LNCaP clone FGC (cell line): ENCODE measurements around the gene CDYL2.

Experiments
- DNase-seq: peaks from one replicate; pipeline ENCODE4 v3.0.0-alpha.2; 2011; ENCODE audit warnings: low read depth
- H3K4me3 ChIP-seq: 2 replicates; pipeline ENCODE4 v1.5.1; 2011; ENCODE audit warnings: mild to moderate bottlenecking, low read depth, low read length, control low read depth
- TF ChIP-seq, protein P1 (sequence below): IDR thresholded peaks from 2 replicates; pipeline ENCODE4 v1.5.1; 2012; ENCODE audit warnings: mild to moderate bottlenecking; ENCODE audit not compliant: control insufficient read depth, insufficient read depth; ENCODE audit errors: extremely low read depth

Gene CDYL2

DNA sequence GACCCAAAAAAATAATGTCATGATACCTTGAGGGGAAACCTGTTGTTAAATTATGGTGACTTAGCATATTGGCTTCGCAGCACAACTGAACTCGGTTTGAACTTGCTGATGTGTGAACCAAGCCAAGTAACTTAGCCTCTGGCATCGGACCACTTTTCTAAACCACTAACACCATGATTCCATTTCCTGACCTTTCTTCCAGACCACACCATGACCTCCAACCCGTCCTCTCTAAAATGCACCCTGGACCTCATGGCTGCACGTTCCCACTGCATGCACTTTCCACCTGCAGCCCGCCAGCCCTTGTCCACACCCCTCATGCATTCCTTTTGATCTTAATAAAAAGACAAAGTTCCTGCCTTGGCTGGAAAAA is 234.3 kb downstream of the CDYL2 start:
- H3K4me3 ChIP-seq = no peak overlapping the region
- TF ChIP-seq, protein P1, sequence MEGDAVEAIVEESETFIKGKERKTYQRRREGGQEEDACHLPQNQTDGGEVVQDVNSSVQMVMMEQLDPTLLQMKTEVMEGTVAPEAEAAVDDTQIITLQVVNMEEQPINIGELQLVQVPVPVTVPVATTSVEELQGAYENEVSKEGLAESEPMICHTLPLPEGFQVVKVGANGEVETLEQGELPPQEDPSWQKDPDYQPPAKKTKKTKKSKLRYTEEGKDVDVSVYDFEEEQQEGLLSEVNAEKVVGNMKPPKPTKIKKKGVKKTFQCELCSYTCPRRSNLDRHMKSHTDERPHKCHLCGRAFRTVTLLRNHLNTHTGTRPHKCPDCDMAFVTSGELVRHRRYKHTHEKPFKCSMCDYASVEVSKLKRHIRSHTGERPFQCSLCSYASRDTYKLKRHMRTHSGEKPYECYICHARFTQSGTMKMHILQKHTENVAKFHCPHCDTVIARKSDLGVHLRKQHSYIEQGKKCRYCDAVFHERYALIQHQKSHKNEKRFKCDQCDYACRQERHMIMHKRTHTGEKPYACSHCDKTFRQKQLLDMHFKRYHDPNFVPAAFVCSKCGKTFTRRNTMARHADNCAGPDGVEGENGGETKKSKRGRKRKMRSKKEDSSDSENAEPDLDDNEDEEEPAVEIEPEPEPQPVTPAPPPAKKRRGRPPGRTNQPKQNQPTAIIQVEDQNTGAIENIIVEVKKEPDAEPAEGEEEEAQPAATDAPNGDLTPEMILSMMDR = no peak

DNA sequence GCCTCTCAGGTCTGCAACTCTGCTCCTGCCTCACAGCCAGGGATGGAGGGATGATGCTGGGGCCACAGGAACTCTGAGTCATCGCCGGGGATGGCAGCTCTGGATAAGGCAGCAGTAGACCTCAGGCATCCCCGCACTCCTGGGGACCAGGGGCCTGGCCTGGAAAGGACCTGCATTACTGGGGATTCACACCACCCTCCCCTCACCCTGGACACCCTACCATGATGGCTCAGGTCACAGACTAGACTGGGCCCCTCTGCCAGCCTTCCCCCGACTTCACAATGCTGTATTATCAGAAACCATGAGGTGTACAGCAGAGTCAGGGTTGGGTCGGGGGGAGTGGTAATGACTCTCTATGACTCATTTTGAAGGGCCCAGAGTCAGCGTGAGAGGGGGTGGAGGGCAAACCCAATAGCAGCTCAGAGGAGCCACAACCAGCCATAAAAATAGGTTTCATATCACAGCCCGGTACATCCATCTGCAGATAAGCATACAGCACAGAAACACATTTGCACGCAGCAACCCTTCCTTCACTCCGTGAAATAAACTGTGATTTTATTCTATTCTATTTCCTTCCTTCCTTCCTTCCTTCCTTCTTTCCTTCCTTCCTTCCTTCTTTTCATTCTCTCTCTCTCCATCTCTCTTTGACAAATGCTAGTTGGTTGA is 234.8 kb downstream of the CDYL2 start:
- no peak overlapping the region for H3K4me3 ChIP-seq
- TF ChIP-seq, protein P1 = no peak
- DNase-seq = no peak

More for the DNA sequence above, 234.3 kb downstream of the CDYL2 start:
- no peak for DNase-seq

DNA sequence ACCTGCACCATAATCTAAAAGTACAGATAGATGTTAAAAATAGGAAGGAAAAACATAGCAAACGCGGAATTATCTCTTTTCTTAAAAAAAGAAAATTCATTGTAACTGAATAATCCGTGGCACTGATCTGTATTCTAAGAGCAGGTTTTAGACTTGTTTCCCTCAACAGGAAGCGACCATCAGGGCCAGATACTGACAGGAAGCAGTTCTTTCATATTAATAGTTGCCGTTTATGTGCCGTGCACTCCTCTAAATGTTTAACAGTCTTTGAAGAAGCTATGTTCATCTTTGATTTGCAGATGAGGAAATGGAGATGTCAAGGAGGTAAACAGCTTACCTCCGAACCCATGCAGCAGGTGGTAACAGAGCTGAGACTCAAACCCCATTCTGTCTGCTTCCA is 240.0 kb downstream of the CDYL2 start:
- TF ChIP-seq, protein P1 = no peak
- no peak overlapping the region for H3K4me3 ChIP-seq
- no peak for DNase-seq

DNA sequence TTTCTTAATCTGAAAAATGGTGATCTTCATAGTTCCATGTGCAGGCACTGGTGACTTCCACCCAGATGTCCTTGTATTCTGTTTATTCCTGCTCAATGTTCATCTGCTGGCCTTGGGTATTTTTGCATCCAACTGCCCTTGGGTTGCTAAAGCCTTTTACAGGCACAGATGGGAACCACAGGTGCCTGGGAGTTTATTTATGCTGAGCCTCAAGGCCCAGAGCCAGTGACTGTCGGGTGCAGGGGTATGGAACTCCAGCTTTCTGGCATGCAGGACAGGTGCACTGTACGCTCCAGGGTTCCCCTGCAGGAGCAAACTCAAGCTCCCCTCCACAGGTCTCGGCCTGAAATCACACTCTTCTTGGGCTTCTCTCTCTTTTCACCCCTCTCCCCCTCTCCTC is 241.3 kb downstream of the CDYL2 start:
- no peak overlapping the region for H3K4me3 ChIP-seq
- TF ChIP-seq, protein P1 = no peak
- DNase-seq = no peak

DNA sequence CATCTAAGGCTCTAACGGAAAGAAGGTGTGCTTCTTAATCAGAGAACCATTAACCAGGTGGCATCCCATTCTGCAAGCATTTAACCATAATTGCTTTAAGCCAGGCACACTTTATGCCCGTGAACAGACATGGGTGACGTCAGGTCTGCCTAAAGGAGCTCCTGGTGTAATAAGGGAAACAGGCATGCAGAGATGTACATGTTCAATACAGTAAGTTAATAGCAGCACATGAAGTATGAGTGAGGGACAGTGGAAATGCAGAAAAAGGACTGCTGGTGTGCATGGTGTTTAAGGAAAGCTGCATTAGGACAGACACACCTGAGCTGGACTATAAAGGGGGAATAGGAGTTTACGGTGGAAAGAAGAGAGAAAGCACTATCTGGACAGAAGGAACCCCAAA is 245.0 kb downstream of the CDYL2 start:
- no peak overlapping the region for H3K4me3 ChIP-seq
- TF ChIP-seq, protein P1 = no peak
- no peak for DNase-seq

DNA sequence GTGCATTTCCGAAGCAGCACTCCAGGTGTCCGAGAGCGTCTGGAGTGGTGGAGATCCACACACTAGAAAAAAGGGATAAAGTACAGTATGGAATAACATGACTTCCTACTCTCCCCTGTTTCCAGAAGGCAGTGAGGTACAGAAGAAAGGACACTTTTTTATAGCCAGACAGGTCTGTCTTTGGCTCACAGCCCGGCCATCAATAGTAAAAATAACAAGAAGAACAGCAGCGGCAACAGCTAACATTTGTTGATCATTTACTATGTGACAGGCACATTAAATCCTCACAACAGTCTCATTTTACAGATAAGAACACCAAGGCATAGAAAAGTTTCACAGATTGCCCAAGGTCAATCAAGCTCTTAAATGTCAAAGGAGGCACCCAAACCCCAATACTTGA is 247.4 kb downstream of the CDYL2 start:
- no peak for DNase-seq
- no peak overlapping the region for H3K4me3 ChIP-seq
- TF ChIP-seq, protein P1 = no peak

DNA sequence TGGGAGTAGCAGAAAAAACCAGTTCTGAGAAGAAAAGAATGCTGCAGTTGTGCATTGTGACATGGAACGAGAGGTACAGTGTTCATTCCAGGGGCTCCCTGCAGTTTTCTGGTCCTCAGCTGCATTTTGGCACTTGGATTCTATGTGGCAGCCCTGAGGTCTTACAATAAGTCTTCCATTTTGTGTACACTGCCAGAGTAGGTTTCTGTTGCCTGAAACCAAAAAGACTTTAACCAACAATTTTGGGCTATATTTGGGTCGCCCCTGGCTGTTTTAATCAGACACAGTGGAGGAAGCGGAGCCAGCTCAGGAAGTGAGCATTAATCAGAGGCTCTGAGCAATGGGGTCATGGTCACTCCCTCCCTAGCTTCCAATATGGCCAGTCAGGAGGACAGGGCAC is 247.9 kb downstream of the CDYL2 start:
- TF ChIP-seq, protein P1 = no peak
- no peak for DNase-seq
- H3K4me3 ChIP-seq = no peak overlapping the region
